ENCODE measurements around the gene TCF7L1. TPM values are rescaled to one million over a fixed set of nuclear protein-coding genes. Genes with fewer than 3 reads are reported as not detected.

The TCF7L1 gene
- polyA plus RNA-seq, 1 donor (not counting 4 experiments of a cell fraction or from before 2014, with no cell fraction given), result 1.0 TPM

- dilution Hi-C loops (cut with MboI; ENCODE audit: extremely low pct_ligation_motif_present, low sequenced_read_pairs), result no loop called here
- no peak for FAIRE-seq
- Histone ChIP-seq H4K20me1 (ENCODE audit: control insufficient read depth, extremely low read depth, insufficient read depth, low read length) (no peaks in the 10 kb centered on the region), H2AFZ (ENCODE audit: control insufficient read depth, low read length) (no peak overlapping the region), H3K9me1 (ENCODE audit: control insufficient read depth, extremely low read depth, insufficient read depth, low read length) (no peaks in the 10 kb centered on the region), H3K27me3 (ENCODE audit: control insufficient read depth, extremely low read depth, insufficient read depth, low read length) (no peaks in the 10 kb centered on the region), H3K4me1 (ENCODE audit: control insufficient read depth, extremely low read depth, insufficient read depth, low read length) (peaks cover 3% of the 10 kb centered on the region), H3K4me2 (ENCODE audit: control insufficient read depth, extremely low read depth, insufficient read depth, low read depth, low read length) (no peak overlapping the region), H3K27ac (ENCODE audit: control insufficient read depth, insufficient read depth, low read length) (no peak overlapping the region), H3K79me2 (ENCODE audit: control insufficient read depth, insufficient read depth, low read length) (no peaks in the 10 kb centered on the region), H3K36me3 (ENCODE audit: control insufficient read depth in 2 of 2, extremely low read depth in 1 of 2, insufficient read depth in 2 of 2, low read length in 2 of 2) (no peaks in the 10 kb centered on the region), H3K4me3 (ENCODE audit: control insufficient read depth in 2 of 3, extremely low read depth in 1 of 3, insufficient read depth in 2 of 3, low read depth in 1 of 3, low read length in 3 of 3) (no peak overlapping the region), H3K9me3 (ENCODE audit: control insufficient read depth, low read depth, low read length) (no peaks in the 10 kb centered on the region), H3K9ac (ENCODE audit: control insufficient read depth, extremely low read depth, insufficient read depth, low read length) (no peak overlapping the region)
- no peak for DNase-seq (ENCODE audit: low read depth, low spot score)
- no peak for TF ChIP-seq CTCF (optimal IDR thresholded peaks at IDR 0.05 in 1 of 3, IDR thresholded peaks at IDR 0.05 in 1 of 3, conservative IDR thresholded peaks at IDR 0.05 in 1 of 3; ENCODE audit: extremely low read depth in 1 of 3, insufficient read depth in 2 of 3, low read length in 3 of 3)
- no peak for TF ChIP-seq EZH2 (IDR thresholded peaks at IDR 0.05; ENCODE audit: low read length)
Measured at GRCh38 chr2:85236084-85236483, 102.9 kb downstream of the TCF7L1 start.

GRCh38 chr2:85237849-85238565 lies 104.8 kb downstream of the TCF7L1 start:
- DNase-seq (ENCODE audit: low read depth, low spot score), result peak; percentile 30
- Histone ChIP-seq H3K36me3 (ENCODE audit: control insufficient read depth in 2 of 2, extremely low read depth in 1 of 2, insufficient read depth in 2 of 2, low read length in 2 of 2) (no peaks in the 10 kb centered on the region), H3K9me3 (ENCODE audit: control insufficient read depth, low read depth, low read length) (no peaks in the 10 kb centered on the region), H4K20me1 (ENCODE audit: control insufficient read depth, extremely low read depth, insufficient read depth, low read length) (no peaks in the 10 kb centered on the region), H3K9ac (ENCODE audit: control insufficient read depth, extremely low read depth, insufficient read depth, low read length) (peak overlapping the region; percentile 11), H3K9me1 (ENCODE audit: control insufficient read depth, extremely low read depth, insufficient read depth, low read length) (no peaks in the 10 kb centered on the region), H3K27me3 (ENCODE audit: control insufficient read depth, extremely low read depth, insufficient read depth, low read length) (no peaks in the 10 kb centered on the region), H3K79me2 (ENCODE audit: control insufficient read depth, insufficient read depth, low read length) (no peaks in the 10 kb centered on the region), H3K27ac (ENCODE audit: control insufficient read depth, insufficient read depth, low read length) (peak overlapping the region; percentile 38), H3K4me2 (ENCODE audit: control insufficient read depth, extremely low read depth, insufficient read depth, low read depth, low read length) (peak overlapping the region; percentile 67), H2AFZ (ENCODE audit: control insufficient read depth, low read length) (peak overlapping the region; percentile 73), H3K4me3 (ENCODE audit: control insufficient read depth in 2 of 3, extremely low read depth in 1 of 3, insufficient read depth in 2 of 3, low read depth in 1 of 3, low read length in 3 of 3) (peak overlapping the region in 2 of 3 experiments; percentile 11 to 35), H3K4me1 (ENCODE audit: control insufficient read depth, extremely low read depth, insufficient read depth, low read length) (peaks cover 3% of the 10 kb centered on the region)
- TF ChIP-seq CTCF (optimal IDR thresholded peaks at IDR 0.05 in 1 of 3, IDR thresholded peaks at IDR 0.05 in 1 of 3, conservative IDR thresholded peaks at IDR 0.05 in 1 of 3; ENCODE audit: extremely low read depth in 1 of 3, insufficient read depth in 2 of 3, low read length in 3 of 3), result no peak
- TF ChIP-seq EZH2 (IDR thresholded peaks at IDR 0.05; ENCODE audit: low read length), result no peak
- dilution Hi-C loops (cut with MboI; ENCODE audit: extremely low pct_ligation_motif_present, low sequenced_read_pairs), result no loop called here
- FAIRE-seq, result peak; percentile 32

All from keratinocyte (primary cell).